DMS79 (cell line): ENCODE measurements around the gene MFAP4.

Experiments used
- DNase-seq: peaks from one replicate; lab custom pipeline; 2025; lab: John Stamatoyannopoulos, UW

The MFAP4 gene

DNA sequence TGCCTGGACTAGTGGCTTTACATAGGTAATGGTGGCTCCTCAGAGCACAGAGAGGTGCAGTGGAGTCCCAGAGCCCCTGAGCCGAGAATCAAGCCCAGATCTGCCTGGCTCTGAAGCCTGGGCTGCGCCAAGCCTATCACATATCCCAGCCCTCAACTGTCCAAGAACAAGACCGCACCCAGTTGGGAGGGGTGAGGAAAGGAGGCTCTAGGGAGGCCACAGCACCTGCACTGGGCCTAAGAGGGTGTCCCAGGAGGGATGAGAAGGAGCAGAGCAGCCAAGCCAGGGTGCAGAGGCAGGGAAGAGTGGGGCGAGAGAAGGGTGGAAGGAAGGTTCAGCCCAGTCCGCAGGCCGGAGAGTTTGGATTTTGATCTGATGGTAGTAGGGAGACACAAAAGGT is 23.1 kb upstream of the MFAP4 start:
- DNase-seq, result no peak

DNA sequence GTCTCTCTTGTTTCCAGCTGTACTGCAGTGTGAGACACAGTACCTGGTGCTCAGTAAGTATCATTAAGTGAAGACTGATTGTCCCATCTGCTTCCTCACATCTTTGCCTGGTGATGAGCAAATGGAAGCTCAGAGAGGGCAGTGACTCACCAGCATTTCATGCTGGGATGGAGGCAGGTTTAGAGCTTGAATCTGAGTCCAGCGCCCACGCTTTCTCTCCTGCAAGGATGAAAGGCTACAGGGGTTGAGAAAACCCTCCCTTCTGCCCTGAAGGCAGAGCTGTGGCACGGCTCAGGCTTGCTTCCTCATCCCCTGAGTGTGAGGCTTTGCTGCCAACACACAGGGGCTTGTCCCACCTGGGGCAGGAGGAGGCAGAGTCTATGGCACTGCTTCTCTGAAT is 22.5 kb upstream of the MFAP4 start:
- DNase-seq, result no peak

DNA sequence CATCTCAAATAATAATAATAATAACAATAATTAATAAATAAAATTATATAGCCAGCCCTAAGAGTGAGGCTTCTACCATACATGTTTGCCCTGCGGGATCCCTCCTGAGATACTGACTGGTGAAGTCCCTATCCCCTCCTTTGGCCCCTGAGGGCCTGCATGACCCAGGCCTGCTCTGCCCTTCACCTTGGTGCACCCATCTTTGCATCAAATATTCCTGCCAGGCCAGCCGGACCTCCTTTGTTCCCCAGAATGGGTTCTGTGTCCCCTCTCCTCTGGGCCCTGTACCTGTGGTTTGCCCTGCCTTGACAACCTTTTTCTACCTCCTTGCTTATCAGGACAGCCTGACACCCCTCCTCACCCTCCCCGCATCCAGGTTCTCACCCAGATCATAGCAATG is 22.1 kb upstream of the MFAP4 start:
- no peak for DNase-seq

DNA sequence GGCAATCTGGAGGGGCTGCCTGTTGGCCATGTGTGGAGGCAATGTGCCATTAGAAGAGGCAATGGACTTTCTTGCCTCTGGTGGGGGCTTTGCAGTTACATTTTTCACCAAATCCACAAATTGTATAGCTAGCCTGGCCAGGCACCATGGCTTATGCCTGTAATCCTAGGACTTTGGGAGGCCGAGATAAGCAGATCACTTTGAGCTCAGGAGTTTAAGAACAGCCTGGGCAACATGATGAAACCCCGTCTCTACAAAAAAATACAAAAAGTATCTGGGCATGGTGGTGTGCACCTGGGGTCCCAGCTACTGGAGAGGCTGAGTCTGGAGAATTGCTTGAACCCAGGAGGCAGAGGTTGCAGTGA is 21.3 kb upstream of the MFAP4 start:
- no peak for DNase-seq

DNA sequence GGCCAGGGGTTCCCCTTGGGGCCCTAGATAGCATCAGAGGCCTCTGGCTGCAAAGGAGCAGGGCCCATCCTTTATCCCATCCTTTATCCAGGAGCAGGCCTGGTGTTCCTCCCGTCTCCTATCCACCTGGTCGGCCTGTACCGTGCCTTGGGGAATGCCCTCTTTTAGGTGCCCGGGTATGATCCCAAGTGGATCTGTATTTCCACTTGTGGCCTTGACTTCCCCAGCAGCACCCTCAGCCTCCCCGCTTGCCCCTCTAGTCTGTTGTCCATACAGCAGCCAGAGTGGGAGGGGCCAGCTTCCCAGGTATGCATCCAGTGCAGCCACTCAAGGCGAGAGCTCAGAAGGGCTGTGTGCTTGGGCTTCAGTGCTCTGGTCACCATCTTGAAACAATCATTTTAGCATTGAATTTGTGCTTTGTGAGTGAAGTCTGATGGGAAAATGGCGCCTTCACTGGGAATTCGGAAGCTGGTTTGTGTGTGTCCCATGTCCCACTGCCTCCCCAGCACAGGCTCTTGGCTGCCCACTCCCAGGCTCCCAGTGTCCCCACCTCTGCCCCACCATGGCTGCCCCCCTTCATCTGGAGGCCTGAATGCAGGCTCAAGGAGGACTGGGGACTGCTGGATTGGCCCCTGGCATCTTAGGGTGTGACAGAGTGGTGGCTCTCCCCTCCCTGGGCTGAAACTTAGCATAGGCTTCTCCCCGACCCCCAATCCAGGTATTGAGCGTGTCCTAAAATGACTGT is 20.8 kb upstream of the MFAP4 start:
- no peak for DNase-seq

DNA sequence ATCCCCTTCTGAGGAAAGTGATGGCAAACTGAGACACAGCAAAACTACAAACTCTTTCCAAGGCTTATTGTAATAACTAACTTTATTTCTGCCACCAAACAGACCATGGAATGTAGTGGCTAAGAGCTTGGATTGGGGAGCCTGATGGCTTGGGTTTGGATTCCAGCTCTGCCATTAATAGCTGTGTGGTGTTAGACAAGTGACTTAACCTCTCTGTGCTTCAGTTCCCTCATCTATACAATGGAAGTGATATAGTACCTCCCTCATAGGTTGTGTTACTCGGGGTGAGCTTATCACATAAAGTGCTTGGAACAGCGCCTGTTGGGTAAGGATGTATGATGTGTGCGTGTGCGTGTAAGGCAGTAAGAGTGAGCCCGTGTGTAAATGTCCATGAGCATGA is 18.1 kb upstream of the MFAP4 start:
- no peak for DNase-seq

DNA sequence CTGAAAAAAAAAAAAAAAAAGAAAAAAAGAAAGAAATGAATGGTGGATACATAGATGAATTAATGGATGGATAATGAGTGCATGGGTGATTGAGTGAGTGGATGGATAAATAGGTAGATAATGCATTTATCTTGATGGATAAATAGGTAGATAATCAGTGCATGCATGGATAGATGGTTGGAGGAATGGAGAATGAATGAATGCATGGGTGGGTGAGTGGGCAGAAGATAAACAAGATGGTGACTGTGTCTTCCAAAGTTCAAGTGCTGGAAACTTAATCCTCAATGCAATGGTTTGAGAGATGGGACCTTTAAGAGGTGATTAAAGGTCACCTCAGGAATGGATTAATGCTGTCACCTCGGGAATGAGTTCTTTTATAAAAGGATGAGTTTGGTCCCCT is 17.3 kb upstream of the MFAP4 start:
- no peak for DNase-seq

DNA sequence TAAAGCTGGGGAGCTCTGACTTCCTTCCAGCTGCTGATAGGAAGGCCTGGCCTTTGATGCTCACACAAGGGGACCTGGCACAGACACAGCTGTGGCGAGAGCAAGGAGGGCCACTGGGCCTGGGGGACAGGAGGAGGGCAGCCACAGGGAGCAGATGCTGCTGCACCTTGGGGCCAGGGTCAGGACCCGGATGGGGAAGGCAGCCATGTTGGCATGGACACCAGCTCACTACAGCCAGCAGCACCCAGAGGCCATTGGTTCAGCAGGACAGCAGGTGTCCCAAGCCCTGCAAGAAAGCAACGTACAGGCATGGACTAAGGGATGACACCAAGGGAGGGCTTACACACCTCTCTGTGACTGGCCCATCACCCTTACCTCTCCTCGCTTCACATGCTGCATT is 16.0 kb upstream of the MFAP4 start:
- DNase-seq, result no peak

DNA sequence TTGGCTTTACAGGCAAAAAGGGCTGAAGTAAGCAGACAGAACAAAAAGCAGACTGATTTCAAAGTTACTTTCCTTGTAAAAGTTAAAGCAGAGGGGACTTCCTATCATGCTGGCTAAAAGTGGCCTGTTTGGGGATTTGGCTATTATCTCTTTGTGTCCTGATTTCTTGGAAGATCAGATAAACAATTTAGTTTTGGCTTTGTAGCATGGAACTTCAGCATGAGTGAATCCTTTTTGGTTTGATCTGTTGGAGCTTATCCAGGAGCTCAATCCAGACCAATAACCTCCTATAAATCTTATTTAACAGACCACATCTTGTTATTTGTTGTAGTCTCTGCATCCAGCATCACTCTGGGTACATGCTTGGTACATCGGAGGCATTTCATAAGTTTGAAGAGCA is 15.2 kb upstream of the MFAP4 start:
- DNase-seq, result no peak

DNA sequence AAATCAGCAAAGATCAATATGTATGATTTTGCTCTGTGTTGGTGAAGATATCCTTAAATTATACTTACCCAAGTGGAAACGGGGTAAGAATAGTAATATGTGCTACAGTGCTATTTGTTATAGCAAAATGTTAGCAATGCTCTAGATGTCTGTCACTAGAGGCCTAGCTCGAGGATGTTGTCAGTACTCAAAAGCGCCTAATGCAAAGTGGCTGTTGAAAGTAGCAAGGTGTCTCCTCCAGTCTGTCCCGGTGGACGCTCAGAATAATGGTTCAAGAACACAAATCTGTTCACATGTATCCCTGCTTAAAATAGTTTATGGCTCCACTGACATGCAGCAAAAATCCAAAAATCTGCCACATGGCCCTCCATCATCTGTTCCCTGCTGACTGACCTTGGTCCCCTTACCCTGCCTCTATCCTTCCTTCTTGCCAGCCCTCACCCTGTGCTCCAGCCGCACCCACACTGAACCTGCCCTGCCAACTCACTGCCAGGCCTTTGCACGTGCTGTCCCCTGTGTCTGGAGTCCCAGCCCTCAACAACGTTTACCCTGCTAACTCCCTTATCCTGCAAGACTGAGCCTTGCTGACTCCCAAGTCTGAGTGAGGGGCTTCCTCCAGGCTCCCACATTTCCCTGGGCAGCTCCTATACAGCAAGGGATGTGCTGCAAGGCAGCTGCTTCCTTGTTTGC is 14.5 kb upstream of the MFAP4 start:
- no peak for DNase-seq

DNA sequence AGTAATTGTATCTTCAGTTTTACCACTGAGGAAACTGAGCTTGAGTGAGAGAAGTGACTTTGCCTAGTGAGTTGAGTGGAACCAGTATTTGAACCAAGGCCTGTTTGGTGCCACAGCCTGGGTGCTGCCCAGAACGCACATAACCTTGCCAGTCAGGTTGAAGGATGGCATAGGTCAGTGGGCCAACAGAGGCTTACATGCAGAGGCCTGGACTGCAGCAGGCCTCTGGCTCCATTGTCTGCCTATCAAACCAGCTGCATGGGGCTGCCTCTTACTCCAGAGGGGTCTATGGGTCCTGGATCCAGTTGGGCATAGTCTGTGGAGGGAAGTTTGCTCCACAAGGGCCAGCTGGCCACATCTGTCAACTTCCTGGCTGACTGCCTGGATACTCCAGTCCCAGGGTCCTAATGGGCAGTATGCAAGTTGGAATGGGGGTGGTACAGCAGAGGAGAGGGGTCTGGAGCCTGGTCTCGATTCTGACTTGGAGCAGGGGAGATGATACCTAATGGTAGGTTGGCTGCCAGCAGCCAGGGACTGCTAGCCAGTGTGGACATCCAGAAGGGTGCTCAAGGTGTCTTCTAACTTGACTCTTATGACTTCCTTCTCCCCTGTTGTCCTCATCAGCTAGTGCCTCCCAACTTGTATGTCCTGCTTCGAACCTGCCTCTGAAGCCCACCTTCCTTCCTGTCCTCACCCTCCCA is 12.9 kb upstream of the MFAP4 start:
- no peak for DNase-seq

DNA sequence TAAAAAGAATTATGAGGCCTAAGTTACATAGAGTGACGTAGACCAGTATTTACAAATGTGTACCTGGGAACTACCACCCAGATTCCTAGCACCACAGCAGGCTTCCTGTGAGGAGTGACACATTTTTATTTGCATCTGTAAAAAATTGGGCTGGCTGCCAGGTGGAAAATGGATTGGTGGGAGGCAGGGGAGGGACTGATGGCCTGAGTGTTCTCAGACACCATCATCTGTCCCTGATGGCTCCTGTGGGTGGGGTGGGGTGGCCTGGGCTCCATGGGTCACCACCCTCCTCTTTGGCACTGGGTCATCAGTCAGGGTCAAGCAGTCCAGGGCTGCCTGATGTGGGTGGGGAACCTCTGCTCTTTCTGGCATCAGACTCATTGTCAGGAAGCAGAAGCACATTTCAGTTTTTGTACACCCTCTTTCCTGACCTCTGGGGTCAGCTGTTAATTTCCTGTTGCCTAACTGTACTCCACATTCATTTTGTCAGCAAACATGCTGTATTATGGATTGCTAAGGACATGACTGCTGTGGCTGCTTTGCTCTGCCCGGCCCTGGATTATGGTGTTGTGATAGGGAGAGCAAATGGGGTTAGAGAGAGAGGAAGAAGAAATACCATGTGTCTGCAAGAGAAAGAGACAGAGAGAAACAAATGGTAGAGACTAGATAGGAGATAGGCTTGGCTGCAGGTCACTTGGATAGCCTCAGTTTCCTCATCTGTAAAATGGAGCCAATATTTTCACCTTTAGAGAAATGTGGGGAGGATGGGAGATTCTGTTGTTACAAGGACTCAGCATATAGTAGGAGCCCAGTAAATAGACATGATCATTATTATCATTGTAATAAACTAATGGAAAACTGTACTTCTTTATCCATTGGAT is 11.6 kb upstream of the MFAP4 start:
- DNase-seq, result no peak

DNA sequence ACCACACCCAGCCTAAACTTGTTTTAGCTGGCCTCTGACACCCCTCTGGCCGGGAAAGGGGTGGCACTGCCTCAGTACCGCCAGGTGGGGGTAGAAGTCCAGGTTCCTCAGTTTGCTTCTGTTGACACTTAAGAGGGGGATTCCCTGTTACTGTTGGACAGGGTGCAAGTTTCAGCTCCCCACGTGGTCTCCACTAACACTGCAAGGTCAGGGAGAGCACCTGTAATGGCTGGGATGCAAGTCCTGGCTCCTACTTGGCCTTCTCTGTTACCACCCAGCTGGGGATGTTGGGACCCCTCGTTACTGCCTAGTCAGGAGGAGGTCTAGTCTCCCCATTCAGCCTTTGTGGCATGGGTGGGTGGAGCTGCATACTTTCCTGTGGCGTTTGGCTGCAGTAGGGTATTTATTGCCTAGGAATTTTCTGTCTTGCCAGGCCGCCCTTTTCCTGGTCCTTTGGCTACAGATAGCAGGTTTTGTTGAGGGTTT is 10.6 kb upstream of the MFAP4 start:
- DNase-seq, result no peak

DNA sequence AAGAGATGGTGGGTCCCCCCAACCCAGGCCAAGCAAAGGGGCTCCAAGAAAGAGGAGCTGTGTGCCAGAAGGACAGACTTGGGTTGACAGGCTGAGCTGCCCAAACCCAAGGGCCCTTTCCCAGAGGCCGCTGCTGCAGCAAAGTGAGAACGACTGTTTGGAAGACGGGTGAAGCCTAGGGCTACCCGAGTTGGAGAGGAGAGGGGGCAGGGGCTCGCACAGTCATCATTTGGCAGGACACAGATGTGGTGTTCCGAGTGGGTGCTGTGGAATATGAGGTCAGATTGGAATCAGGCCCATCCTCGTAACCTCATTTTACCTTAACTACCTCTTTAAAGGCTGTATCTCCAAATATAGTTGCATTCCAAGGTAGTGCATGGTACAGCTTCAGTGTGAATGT is 5.3 kb upstream of the MFAP4 start:
- no peak for DNase-seq

DNA sequence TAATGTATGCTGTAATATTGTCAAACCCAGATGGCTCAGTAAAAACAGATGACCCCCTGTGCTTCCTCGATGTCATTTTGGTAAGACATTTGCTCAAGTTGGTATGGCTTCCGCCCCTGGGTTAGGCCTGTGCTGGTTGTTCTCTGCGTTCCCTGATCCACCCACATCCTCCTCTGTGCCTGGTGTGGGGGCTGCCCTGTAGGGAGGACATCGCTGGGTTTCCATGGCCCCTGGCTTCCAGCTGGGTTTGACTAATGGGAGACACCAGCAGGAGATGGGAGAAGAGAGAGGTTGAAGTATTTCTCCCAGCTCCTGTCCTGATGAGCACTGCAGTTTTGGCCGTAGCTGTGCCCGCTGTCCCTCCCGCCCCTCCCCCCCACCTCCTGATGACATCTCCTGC is 4.4 kb upstream of the MFAP4 start:
- no peak for DNase-seq

DNA sequence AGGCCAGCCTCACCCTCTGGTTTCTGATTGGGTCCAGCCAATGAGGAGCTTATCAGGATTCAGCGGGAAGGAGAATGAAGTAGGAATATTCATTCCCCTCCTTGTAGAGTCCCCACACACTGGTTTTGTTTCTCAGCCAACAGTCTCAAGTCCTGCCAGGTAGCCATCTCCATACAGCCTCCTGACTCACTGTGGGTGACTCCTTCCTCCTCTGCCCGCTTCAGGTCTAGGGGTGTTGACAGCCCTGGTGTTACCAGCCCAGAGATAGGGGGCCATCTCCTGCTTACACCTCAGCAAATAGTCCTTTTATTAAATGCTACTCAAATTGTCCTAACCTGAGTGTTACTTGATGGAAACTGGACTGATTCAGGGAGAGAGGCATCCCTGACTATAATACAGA is 4.0 kb upstream of the MFAP4 start:
- DNase-seq, result no peak

DNA sequence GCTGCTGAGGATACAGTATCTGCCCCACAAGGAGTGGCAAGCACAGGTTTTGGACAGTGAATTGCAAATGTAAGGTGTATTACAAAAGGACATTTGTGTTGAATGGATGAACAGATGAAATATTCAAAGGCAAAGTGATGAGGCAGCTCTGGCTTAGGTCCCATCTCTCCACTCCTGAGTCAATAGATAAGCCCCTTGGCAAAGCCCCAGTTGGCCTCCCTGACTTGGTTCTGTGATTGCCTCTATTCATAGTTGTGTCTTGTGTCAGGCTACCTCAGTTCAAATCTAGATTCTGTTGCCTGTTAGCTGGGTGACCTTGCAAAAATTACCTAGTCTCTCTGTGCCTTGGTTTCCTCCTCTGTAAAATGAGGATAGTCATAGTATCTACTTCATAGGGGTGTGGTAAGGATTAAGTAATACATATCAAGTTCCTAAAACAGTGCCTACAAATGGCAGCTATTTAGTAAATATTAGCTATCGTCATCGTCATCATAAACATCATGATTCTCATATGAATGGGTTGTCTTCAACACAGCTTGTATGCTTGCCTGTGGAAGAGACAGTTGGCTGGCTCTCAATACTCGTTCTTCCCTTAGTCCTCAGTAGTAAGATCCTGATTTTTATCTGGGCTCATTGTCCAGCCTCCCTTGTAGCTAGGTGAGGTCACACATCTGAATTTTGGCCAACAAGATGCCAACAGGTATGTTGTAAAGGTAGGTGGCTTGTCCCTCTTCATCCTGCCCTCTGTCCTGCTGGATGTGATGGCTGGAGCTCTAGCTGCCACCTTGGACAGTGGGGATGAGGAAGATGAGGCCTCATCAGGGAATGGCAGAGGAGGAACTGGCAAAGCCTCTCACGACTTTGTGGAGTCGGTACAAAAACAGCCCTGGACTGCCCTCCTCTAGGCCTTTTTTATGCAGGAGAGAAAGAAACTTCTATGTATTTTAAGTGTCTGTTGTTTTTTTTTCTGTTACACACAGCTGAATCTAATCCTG is 2.1 kb upstream of the MFAP4 start:
- DNase-seq, result no peak

DNA sequence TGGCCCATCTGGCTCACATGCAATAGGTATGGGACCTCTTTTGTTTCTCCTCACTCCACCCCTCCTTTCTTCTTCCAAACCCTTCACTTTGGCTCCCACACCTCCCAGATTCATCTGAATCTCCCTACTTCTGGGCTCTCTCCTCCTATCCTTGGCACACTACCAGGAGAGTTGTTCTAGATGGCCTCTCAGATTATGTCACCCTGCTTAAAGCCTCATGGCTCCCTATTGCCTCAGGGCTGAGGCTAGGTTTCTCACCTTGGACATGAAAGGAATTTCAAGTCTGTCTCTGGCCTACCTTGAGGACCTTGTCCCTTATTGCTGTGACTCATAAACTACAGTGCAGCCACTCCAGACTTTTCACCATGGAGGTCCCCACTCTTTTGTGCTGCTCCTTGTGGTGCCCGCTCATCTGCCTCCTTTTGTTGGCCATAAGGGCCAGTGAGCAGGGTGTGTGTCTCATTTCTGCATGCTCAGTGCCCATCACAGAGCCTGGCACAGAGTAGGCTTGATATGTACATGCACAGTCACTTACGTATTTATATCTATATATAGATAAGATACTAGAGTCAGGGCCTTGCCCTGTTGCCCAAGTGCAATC is 1.0 kb upstream of the MFAP4 start:
- DNase-seq, result no peak

DNA sequence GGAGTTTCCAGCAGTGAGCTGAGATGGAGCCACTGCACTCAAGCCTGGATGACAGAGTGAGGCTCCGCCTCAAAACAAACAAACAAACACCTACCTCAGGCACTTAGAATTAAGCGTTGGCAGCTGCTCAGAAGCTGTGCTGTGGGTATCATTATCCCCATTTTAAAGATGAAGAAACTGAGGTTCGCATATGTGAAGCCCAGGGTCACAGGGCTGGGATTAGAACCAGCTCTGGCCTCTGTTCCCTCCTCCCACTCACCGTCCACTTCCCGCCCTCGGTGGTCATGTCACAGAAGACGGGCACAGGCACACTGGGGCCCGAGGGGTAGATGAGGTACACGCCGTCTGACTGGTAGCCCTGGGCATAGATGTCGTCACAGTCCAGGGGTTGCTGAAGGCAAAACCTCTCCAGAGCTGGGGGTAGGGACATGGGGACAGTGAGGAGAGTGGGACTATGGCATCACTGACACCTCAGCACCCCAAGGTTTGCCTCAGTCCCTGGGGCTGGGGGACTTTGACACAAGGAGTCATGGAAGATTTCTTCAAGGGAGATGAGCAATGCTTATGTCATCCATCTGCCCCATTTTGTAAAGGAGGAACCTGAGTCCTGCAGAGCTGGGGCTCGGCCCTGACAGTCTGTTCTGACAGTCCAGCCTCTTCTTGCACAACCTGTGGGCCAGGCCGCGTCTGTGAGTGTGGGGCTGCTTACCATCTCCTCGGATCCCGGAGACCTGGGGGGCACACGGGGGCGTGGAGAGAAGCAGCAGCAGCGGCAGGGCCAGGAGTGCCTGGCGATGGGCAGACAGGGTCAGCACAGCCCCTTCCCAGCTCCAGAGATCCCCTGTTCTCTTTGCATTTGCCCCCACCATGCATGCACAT is 700 bp downstream of the MFAP4 start:
- DNase-seq, result no peak
